HTR-8/SVneo (cell line): ENCODE results near the gene UBQLN1.
"Not testable (repeated sequence)": the region's sequence is repeated elsewhere in the genome, so short reads cannot be mapped to it uniquely, and the experiment has no call there.

Source experiments
- DNase-seq: peaks from one replicate; pipeline ENCODE4 v3.0.0; 2011; ENCODE audit warnings: low spot score, mixed read lengths; ENCODE audit not compliant: insufficient read length
- FAIRE-seq: peaks from 2 replicates; lab custom pipeline; 2011; peaks lifted over from hg19 to GRCh38; lab: Jason Lieb, UNC

The UBQLN1 gene

DNA sequence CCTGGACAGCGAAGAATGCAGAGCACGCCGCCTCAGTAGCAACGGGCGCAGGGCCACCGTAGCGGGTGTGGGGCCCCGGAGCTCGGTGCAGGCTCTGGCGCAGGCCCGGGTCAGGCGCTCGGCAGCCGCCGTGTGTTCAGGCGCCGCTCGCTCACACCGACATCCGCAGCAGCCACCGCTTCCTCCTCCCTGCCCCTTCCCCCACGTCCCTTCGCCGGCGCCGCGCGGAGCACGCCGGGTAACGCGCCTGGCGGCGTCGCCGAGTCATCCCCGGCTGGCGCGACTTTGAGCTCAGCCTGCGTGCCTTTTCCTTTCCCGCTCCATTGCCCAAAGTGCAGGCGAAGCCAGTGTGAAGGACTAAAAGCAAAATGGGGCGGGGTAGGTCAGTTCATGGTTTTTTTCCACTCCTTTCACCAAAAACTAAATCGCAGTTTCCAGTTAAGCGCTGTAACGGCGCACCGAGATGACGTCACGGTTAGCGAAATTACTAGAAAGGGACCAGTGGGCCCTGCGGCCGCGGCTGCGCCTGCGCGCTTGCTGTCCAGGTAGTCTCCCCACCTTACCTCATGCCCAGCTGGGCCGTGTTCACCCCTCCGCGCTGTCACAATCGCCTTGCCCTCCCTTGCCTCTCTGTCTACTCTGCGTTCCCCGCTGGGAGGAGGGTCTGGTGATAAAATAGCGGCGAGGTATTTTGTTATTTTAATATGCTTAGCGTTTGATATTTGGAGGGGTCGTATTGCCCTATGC, at the start of gene UBQLN1:
Gene UBQLN1, minus strand, starts transcription at position 191 of the 747 bp plus-strand sequence. CDS start 279 bp downstream, outside the sequence.
- peak; percentile 51 for FAIRE-seq
- peak; percentile 93 for DNase-seq

GRCh38 chr9:83754383-83754977, 46.7 kb upstream of the UBQLN1 start:
- no peak for DNase-seq
- no peak for FAIRE-seq

DNA sequence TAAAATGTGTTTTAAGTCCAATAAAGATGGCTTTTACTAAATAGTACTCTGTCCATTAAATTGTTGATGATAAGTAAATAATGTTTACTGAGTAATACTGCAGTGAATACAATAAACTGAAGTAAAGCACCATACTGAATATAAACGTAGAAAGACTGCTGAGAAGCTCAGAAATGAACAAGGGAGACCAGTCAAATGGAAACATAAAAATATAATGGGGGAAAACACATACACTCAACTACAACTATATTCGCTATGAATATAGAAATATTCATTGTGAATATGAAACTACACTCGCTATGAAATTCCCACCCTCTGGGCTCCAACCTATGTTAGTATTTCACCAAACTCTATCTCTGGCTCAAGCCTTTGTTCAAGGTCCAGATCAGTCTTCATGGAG, 41.9 kb upstream of the UBQLN1 start:
- FAIRE-seq (no peak), DNase-seq (no peak)

GRCh38 chr9:83744206-83744605, 36.4 kb upstream of the UBQLN1 start:
- DNase-seq (no peak), FAIRE-seq (no peak)

GRCh38 chr9:83733739-83734138, 26.0 kb upstream of the UBQLN1 start:
- no peak for FAIRE-seq

DNA sequence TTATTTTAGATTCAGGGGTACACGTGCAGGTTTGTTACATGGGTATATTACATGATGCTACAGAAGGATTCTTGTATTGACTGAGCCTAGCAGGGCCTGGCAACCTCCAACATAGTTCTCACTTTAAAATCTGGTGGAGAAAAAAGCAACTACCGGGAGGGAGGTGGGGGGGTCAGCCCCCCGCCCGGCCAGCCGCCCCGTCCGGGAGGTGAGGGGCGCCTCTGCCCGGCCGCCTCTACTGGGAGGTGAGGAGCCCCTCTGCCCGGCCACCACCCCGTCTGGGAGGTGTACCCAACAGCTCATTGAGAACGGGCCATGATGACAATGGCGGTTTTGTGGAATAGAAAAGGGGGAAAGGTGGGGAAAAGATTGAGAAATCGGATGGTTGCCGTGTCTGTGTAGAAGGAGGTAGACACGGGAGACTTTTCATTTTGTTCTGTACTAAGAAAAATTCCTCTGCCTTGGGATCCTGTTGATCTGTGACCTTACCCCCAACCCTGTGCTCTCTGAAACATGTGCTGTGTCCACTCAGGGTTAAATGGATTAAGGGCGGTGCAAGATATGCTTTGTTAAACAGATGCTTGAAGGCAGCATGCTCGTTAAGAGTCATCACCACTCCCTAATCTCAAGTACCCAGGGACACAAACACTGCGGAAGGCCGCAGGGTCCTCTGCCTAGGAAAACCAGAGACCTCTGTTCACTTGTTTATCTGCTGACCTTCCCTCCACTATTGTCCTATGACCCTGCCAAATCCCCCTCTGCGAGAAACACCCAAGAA, 21.0 kb upstream of the UBQLN1 start:
- DNase-seq, FAIRE-seq: not testable (repeated sequence)

More at GRCh38 chr9:83733739-83734138, 26.0 kb upstream of the UBQLN1 start:
- DNase-seq, result no peak

GRCh38 chr9:83724436-83724835, 16.7 kb upstream of the UBQLN1 start:
- DNase-seq (no peak), FAIRE-seq (no peak)

DNA sequence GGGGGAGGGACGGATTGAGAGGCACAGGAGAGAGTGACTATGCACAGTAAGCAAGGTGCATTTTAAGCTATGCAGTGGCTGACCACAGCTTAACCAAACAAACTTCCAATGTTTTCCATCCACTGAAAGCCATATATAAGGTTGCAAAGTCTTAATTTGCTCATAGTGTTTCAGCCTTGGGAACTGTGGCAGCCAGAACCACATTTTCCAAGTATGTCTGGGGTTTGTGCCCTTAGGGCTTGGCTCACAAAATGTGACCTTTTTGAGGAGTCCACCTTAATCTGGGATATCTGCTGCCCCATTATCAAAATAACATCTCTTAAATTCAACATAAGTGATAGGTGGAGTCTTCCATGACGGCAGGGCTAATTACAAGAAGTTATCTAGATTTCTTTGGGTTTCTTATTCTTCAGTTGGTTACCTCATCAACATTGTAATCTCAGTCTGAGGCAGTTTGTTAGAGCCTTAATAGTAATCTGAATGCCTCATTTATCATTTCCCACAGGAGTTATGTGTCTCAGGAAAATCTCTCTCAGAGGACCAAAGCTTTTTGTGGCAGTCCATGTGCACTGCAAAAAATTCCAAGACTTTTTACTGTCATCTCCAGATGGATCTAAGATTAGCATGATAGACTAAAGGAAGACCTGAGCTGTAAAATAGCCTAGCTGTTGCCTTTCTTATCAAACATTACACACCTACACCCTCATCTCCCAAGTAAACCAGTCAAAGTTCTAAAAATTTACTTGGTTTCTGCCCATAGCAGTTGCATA, 15.2 kb upstream of the UBQLN1 start:
- FAIRE-seq (no peak), DNase-seq (no peak)

DNA sequence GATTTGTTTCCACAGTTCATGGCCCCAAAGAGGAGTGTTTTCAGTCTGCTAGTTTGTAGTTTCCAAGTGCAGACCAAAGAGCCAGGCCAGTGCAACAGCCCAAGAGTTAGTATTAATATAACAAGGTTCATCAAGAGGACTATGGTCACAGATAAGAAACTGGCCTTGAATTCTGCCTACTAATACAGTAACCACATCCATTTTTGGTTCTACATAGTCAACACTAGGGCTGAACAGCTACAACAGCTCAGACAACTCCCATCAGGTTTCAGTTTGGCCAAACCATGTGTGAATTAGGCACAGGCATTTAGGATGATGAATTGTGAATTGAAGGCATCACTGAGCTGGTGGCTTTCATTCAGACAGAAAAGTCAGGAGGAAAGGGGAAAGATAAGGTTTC, 13.8 kb upstream of the UBQLN1 start:
- DNase-seq (no peak), FAIRE-seq (no peak)

DNA sequence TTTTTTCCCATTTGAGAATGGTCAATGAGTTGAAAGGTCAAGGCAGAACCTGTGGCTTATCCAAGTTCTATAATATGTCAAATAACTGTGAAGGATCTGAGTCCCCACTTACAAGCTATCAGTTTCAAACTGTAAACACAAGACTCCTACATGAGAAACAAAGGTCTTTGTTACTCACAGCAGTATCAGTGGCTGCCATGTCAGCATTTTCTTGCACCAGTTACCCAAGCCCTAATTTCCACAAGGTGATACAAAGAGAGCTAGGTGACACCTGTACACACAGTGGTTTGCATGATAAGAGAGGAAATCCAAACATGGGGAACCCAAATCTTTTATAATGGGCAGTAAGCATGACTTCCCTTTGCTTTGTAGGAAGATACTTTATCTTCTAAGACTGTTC, 8.0 kb upstream of the UBQLN1 start:
- DNase-seq (no peak), FAIRE-seq (no peak)

DNA sequence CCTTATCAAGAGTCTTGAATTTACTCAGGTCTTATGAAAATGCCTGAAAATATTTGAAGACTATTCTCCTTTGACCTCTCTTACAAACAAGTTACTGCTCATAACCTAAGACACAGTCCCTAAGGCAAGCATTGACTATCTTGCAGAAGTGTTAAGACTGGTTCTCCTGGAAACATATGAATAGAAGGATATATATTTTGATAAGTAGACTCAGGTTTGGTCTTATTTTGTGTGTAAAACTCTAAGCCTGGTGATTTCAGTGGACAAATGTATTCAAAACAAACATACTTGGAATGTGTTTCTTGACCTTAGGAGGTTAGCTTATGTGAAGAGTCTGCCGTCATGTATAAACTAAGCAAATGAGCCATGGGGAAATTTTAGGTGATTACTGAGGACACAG, 7.5 kb upstream of the UBQLN1 start:
- FAIRE-seq (no peak), DNase-seq (no peak)

- DNase-seq (no peak), FAIRE-seq (no peak)
Observed at GRCh38 chr9:83714329-83714728, 6.6 kb upstream of the UBQLN1 start.

GRCh38 chr9:83708515-83709158, 879 bp upstream of the UBQLN1 start:
- FAIRE-seq (no peak), DNase-seq (peak; percentile 36)

GRCh38 chr9:83707518-83707767, 315 bp downstream of the UBQLN1 start:
- DNase-seq, result peak; percentile 57
- no peak for FAIRE-seq

DNA sequence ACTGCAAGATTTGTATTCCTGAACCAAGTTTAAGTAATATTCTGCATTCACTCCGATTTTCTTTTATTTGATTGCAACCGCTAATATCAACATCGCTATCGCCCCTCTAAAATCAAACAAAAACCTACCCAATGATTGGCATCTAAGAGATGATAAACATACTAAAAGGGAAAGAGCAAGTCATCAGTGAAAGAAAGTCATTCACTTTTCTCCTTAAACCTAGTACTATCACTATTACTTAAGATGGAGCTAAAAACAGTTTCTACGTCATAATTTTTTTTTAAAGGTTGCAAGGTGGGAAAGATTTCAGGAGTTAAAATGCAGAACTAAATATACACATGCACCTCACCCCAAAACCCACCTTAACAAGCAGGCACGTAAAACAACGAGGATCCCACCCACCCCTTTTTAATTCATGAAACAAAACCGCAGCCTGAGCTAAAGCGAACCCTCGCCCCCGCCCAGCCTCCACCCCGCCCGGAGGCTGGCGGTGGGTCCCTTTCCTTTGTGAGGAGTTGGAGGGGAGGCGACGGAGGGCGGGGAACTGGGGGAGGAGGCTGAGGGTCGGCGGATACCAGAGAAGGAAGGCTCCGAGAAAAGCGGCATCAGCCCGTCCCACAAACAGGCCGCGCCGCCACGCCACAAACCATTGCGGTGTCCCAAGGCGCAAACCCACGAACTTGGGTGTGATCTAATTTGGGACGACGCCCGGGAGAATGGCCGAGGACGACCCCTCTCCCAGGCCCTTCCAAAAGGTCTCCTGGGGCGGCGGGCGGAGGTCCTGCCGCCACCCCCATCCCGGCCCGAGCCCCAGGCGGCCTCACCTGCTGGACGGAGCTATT, 861 bp downstream of the UBQLN1 start:
- no peak for DNase-seq

GRCh38 chr9:83705219-83705651, 2.5 kb downstream of the UBQLN1 start:
- not testable (repeated sequence) for DNase-seq, FAIRE-seq

More for the DNA sequence above, 861 bp downstream of the UBQLN1 start:
- FAIRE-seq, result no peak

GRCh38 chr9:83701769-83702168, 6.0 kb downstream of the UBQLN1 start:
- FAIRE-seq (no peak), DNase-seq (peak; percentile 17)

DNA sequence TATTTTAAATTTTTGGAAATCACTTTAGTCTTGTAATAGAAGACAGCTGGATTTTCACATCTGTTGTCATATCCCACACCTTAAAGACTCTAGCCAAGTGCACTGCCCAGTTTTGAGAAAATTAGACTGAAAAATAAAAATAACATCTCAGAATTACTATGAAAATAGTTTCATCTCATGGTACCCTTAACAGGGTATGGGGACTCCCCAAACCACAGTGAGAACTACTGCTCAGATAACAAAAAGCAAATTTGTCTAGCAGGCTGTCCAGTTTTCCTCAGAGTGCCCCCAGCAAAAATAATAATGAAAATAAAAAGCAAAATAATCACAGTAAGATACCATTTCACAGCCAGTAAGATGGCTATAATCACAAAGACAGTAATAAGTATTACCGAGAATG, 6.5 kb downstream of the UBQLN1 start:
- no peak for FAIRE-seq
- DNase-seq, result no peak

DNA sequence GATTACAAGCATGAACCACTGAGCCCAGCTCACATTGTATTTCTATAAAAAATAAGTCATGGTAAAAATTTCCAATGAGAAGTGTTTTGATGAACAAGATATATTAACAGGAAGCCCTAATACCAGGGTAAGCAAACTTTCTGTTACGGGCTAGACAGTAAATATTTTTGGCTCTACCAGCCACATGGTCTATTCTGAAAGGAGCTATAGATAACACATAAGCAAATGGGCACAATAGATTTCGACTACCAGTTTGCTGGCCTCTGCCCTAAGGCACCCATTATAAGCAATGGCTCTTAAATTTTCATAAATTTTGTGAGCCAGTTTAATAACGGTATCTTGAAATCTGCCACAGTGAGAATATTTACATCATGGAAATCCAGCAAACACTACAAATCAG, 8.1 kb downstream of the UBQLN1 start:
- no peak for DNase-seq
- no peak for FAIRE-seq
